ENCODE measurements around the gene PSG3. TPM values are rescaled to one million over a fixed set of nuclear protein-coding genes. Genes with fewer than 3 reads are reported as not detected.
A peak's percentile ranks its signal among the peaks of the same experiment; 100 is the strongest.
"Not testable (repeated sequence)": the region's sequence is repeated elsewhere in the genome, so short reads cannot be mapped to it uniquely, and the experiment has no call there.

Gene PSG3
- total and polyA plus RNA-seq, 10 donors = not detected

DNA sequence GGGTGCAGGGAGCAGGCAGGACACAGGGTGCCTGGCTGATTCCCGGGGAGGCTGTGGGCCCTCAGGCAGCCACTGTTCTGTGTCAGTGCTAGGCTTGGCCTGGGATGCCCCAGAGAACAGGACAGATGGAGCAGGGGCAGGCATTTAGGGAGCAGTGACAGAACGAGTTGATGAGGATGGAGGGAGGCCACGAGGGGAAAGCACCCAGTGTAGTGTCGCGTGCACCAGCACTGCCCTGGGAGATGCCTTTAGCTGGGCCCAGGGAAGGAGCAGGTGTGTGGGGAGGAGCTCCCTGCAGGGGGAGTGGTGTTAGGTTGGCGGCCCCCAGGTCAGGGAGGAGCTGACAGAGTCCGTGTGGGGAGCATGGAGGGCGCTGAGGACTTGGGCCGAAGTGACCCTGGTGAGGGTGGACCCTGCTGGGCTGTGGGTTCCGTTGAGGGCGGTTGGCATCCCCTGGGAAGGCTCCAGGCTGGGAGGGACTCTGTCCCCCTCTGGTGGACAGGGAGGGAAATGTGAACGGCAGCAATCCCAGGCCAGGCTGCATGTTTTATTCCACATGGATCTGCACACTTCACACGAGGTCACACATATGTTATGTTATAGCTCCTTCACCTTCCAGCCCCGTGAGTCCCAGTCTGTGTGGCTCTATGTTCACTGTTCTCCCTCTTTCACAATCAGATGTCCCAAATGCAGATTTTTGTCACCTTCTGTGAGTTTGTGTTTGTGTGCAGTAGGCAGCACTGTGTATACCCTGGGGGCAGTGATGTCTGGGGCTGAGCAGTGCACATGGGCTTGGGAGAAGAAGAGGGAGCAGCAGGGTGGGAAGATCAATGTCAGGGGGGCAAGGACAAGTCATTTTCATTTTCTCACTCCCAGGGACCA lies 1.7 kb upstream of the PSG3 start:
- H3K4me3 ChIP-seq; H3K27ac ChIP-seq; DNase-seq; intact Hi-C loops (cut with DNase I; ENCODE audit: low total_unique reads); H3K4me1 ChIP-seq; H3K36me3 ChIP-seq: not testable (repeated sequence)
- Histone ChIP-seq H3K9me3 (peaks cover 0 to 14% (median 0%) of the 10 kb centered on the region in 8 donors), H3K27me3 (replicated peaks in 1 of 7) (peaks cover 0 to 25% (median 0%) of the 10 kb centered on the region in 7 donors)
- WGBS, 5 donors = 27 to 33% (median 31%) methylated on average over 9 to 14 of the region's 14 CpGs
- TF ChIP-seq, protein P1, sequence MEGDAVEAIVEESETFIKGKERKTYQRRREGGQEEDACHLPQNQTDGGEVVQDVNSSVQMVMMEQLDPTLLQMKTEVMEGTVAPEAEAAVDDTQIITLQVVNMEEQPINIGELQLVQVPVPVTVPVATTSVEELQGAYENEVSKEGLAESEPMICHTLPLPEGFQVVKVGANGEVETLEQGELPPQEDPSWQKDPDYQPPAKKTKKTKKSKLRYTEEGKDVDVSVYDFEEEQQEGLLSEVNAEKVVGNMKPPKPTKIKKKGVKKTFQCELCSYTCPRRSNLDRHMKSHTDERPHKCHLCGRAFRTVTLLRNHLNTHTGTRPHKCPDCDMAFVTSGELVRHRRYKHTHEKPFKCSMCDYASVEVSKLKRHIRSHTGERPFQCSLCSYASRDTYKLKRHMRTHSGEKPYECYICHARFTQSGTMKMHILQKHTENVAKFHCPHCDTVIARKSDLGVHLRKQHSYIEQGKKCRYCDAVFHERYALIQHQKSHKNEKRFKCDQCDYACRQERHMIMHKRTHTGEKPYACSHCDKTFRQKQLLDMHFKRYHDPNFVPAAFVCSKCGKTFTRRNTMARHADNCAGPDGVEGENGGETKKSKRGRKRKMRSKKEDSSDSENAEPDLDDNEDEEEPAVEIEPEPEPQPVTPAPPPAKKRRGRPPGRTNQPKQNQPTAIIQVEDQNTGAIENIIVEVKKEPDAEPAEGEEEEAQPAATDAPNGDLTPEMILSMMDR (IDR thresholded peaks at IDR 0.05 in 8 of 11, conservative IDR thresholded peaks at IDR 0.05 in 3 of 11) = peak in 4 of 11 experiments; percentile 20 to 53 (median 36)

DNA sequence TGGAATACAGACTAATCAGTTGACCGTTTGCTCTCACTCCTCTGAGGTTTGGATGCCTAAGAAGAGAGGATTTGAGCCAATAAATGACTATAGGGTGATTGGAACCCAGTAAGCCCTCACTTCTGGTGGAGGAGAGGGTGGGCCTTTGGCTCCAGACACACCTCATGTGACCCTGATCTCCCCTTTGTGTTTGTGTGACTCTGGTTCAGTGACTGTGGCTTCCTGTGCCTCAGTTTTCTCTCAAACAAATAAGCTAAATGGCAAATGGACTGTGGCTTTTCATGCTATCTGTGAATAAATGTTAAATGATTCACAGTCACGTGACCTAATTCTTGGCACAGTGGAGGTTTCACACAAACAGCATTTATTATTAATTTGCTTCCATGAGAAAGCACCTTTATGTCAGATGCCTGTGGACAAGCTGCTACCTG lies 2.7 kb downstream of the PSG3 start:
- intact Hi-C loops (cut with DNase I; ENCODE audit: low total_unique reads); H3K36me3 ChIP-seq; H3K27ac ChIP-seq; H3K9me3 ChIP-seq; H3K4me3 ChIP-seq; DNase-seq; H3K4me1 ChIP-seq: not testable (repeated sequence)
- 50 to 74% (median 69%) methylated on average over 2 of the region's 2 CpGs for WGBS, 5 donors
- H3K27me3 ChIP-seq (replicated peaks in 1 of 7) = peaks cover 0 to 23% (median 0%) of the 10 kb centered on the region in 7 donors

DNA sequence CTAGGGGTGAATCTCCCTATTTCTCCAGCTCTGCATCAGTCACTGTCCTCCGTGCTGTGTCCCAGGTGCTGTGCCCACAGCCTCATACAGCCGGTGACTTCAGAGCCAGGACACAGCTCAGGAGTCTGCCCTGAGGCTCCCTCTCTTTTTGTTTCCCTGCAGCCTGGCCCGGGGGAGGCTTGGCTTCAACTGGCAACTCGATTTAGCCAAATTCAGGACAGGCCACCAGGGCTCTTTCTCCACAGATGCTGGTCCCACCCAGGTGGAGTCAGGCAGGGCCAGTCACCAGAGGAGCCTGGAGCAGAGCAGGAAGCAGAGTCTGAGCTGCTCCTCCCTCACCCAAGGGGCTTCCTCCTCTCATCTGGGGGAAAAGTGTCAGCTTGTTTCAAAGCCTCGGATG lies 11.9 kb downstream of the PSG3 start:
- H3K9me3 ChIP-seq; H3K27ac ChIP-seq; H3K36me3 ChIP-seq; H3K4me3 ChIP-seq; H3K4me1 ChIP-seq; DNase-seq; intact Hi-C loops (cut with DNase I; ENCODE audit: low total_unique reads): not testable (repeated sequence)
- WGBS, 5 donors = 59 to 78% (median 62%) methylated on average over 3 to 5 of the region's 5 CpGs
- H3K27me3 ChIP-seq (replicated peaks in 1 of 7) = peaks cover 0 to 21% (median 0%) of the 10 kb centered on the region in 7 donors

DNA sequence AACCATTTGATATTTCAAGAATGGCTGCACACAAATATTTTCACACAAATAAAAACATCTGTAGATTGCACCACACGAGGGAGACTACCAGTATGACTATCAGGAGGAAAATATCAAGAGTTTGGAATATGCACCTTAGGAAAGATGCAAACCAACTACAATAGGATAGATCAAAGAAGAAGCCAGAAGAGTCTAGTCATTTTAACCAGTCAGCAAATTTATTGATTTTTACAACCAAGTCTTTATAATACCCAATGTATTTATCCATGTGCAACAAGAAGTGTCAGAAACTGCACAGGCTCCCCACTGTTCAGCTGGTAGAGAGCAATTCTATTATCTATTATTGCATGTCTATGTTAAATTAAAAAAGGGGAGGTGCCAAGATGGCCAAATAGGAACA lies 26.3 kb downstream of the PSG3 start:
- H3K4me1 ChIP-seq; H3K36me3 ChIP-seq; DNase-seq; H3K27ac ChIP-seq; H3K4me3 ChIP-seq; intact Hi-C loops (cut with DNase I; ENCODE audit: low total_unique reads): not testable (repeated sequence)
- peaks cover 0 to 24% (median 13%) of the 10 kb centered on the region in 8 donors for H3K9me3 ChIP-seq
- H3K27me3 ChIP-seq (replicated peaks in 1 of 7) = peaks cover 0 to 23% (median 0%) of the 10 kb centered on the region in 7 donors
- WGBS, 5 donors = 63 to 81% (median 73%) methylated on average over 1 of the region's 1 CpG

DNA sequence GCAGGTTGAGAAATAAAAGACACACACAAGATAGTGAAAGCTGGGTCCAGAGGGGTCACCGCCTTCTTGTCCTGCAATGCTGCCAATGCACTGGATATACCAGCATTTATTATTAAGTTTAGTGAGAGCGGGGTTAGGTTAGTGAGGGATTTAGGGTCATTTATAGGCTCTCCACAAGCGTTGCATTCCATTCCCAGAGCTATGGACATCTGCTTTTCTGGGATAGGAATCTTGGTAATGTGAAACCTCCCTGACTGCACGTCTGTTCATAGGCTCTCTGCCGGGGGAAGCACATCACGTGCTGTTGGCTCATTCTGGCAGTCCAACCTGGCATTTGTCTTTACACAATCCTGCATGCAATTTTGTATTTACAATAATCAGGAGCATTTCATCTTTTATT lies 27.5 kb downstream of the PSG3 start:
- 75 to 85% (median 81%) methylated on average over 6 of the region's 6 CpGs for WGBS, 5 donors
- intact Hi-C loops (cut with DNase I; ENCODE audit: low total_unique reads); H3K36me3 ChIP-seq; H3K27ac ChIP-seq; DNase-seq; H3K4me1 ChIP-seq; H3K4me3 ChIP-seq: not testable (repeated sequence)
- peaks cover 0 to 24% (median 0%) of the 10 kb centered on the region in 7 donors for H3K27me3 ChIP-seq (replicated peaks in 1 of 7)
- H3K9me3 ChIP-seq = peaks cover 0 to 15% (median 4%) of the 10 kb centered on the region in 8 donors

DNA sequence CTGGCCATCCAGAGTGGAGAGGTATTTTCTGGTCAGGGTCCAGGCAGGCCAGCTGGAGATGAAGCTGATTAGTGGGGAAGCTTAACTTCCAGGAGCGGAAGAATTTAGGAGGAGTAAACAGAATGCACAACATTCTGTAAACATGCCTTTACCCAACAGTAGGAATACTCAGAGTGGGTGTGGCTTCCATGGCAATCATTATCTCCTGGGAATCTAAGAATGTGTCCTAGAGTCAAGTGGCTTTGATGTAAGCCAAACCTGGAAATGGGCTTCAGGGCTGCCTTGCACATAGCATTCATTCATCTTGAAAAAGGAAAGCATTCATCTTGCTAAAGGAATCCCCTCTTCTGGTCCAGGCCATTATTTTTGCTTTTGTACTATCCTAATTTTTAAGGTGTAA lies 29.3 kb downstream of the PSG3 start:
- Histone ChIP-seq H3K9me3 (peaks cover 0 to 19% (median 4%) of the 10 kb centered on the region in 8 donors), H3K27me3 (replicated peaks in 1 of 7) (peaks cover 0 to 24% (median 0%) of the 10 kb centered on the region in 7 donors)
- intact Hi-C loops (cut with DNase I; ENCODE audit: low total_unique reads); H3K27ac ChIP-seq; H3K4me3 ChIP-seq; H3K4me1 ChIP-seq; DNase-seq; H3K36me3 ChIP-seq: not testable (repeated sequence)
- 84 to 100% (median 88%) methylated on average over 1 of the region's 1 CpG for WGBS, 5 donors

Data from spleen (tissue), 11 donors.